OCI-LY3 (cell line): ENCODE results near the gene FBXW7.
A peak's percentile ranks its signal among the peaks of the same experiment; 100 is the strongest.

Source experiments
- H2AFZ ChIP-seq: fragments of 200-600, 300-600 bp; shearing (Covaris generic); 2 replicates; pipeline ENCODE4 v1.6.0; 2014; ENCODE audit warnings: antibody characterized with exemption, low read depth, low read length
- H3K27ac ChIP-seq: fragments of 200-600, 300-600 bp; sonication (generic); 2 replicates; pipeline ENCODE4 v1.5.1; 2014; ENCODE audit warnings: mild to moderate bottlenecking, low read length, moderate library complexity, mixed read lengths
- H3K27me3 ChIP-seq: fragments of 200-600, 300-600 bp; sonication (generic); 2 replicates; pipeline ENCODE4 v1.6.1; 2014; ENCODE audit warnings: low read depth, low read length, mixed read lengths
- H3K36me3 ChIP-seq: fragments of 200-600, 300-600 bp; sonication (generic); replicated peaks from 2 replicates; pipeline ENCODE3; 2014; ENCODE audit warnings: low read depth, low read length, mixed read lengths
- H3K4me1 ChIP-seq: fragments of 300-600, 200-600 bp; sonication (generic); 2 replicates; pipeline ENCODE4 v1.6.1; 2014; ENCODE audit warnings: low read length, mixed read lengths
- H3K4me2 ChIP-seq: fragments of 200-600, 300-600 bp; sonication (generic); 2 replicates; pipeline ENCODE4 v1.6.1; 2014; ENCODE audit warnings: low read length, mixed read lengths
- H3K4me3 ChIP-seq: fragments of 300-600, 200-600 bp; sonication (generic); 2 replicates; pipeline ENCODE4 v1.5.1; 2014; ENCODE audit warnings: antibody characterized with exemption, mild to moderate bottlenecking, low read length, moderate library complexity
- H3K79me2 ChIP-seq: fragments of 300-600, 200-600 bp; shearing (Covaris generic); 2 replicates; pipeline ENCODE4 v1.6.1; 2014; ENCODE audit warnings: mild to moderate bottlenecking, low read length, mixed read lengths
- H3K9ac ChIP-seq: fragments of 300-600, 200-600 bp; shearing (Covaris generic); 2 replicates; pipeline ENCODE4 v1.6.0; 2014; ENCODE audit warnings: mild to moderate bottlenecking, low read length, moderate library complexity
- H3K9me3 ChIP-seq: fragments of 200-600, 300-600 bp; shearing (Covaris generic); 2 replicates; pipeline ENCODE4 v1.6.1; 2014; ENCODE audit warnings: low read length, mixed read lengths; ENCODE audit not compliant: insufficient read depth
- H4K20me1 ChIP-seq: fragments of 200-600, 300-600 bp; sonication (generic); 2 replicates; pipeline ENCODE4 v1.6.1; 2016; ENCODE audit warnings: low read length, mixed read lengths; ENCODE audit not compliant: insufficient read depth
- CTCF ChIP-seq: fragments of 200-600, 300-600 bp; sonication (generic); IDR thresholded peaks from 2 replicates; pipeline ENCODE4 v1.5.1; 2014; ENCODE audit warnings: antibody characterized with exemption, low read length, low read depth
- EZH2phosphoT487 ChIP-seq: fragments of 200-600 bp; shearing (Covaris generic); IDR thresholded peaks from 2 replicates; pipeline ENCODE4 v1.6.1; 2018; ENCODE audit warnings: antibody characterized with exemption, mixed run types, low read depth

FBXW7 gene

GRCh38 chr4:152575533-152575932, 39.6 kb upstream of the FBXW7 start:
- H3K4me1 ChIP-seq, result peaks cover 35% of the 10 kb centered on the region
- H3K36me3 ChIP-seq, result no peaks in the 10 kb centered on the region
- H3K79me2 ChIP-seq, result no peaks in the 10 kb centered on the region
- H2AFZ ChIP-seq, result no peak overlapping the region
- no peak overlapping the region for H3K27ac ChIP-seq
- no peak overlapping the region for H3K4me2 ChIP-seq
- H4K20me1 ChIP-seq, result no peaks in the 10 kb centered on the region
- 0 out of 2 replicates have a peak, but pooled peaks cover 5% of the 10 kb centered on the region for H3K27me3 ChIP-seq
- no peak overlapping the region for H3K4me3 ChIP-seq
- no peak overlapping the region for H3K9ac ChIP-seq
- H3K9me3 ChIP-seq, result no peaks in the 10 kb centered on the region
- TF ChIP-seq CTCF (no peak), EZH2phosphoT487 (no peak)

GRCh38 chr4:152573861-152574260, 38.0 kb upstream of the FBXW7 start:
- no peaks in the 10 kb centered on the region for H3K36me3 ChIP-seq
- H4K20me1 ChIP-seq, result no peaks in the 10 kb centered on the region
- H3K9ac ChIP-seq, result no peak overlapping the region
- H3K4me3 ChIP-seq, result no peak overlapping the region
- TF ChIP-seq EZH2phosphoT487 (no peak), CTCF (no peak)
- H2AFZ ChIP-seq, result no peak overlapping the region
- H3K4me1 ChIP-seq, result peaks cover 35% of the 10 kb centered on the region
- H3K27ac ChIP-seq, result no peak overlapping the region
- H3K4me2 ChIP-seq, result no peak overlapping the region
- H3K27me3 ChIP-seq, result 0 out of 2 replicates have a peak, but pooled peaks cover 5% of the 10 kb centered on the region
- no peaks in the 10 kb centered on the region for H3K9me3 ChIP-seq
- no peaks in the 10 kb centered on the region for H3K79me2 ChIP-seq

DNA sequence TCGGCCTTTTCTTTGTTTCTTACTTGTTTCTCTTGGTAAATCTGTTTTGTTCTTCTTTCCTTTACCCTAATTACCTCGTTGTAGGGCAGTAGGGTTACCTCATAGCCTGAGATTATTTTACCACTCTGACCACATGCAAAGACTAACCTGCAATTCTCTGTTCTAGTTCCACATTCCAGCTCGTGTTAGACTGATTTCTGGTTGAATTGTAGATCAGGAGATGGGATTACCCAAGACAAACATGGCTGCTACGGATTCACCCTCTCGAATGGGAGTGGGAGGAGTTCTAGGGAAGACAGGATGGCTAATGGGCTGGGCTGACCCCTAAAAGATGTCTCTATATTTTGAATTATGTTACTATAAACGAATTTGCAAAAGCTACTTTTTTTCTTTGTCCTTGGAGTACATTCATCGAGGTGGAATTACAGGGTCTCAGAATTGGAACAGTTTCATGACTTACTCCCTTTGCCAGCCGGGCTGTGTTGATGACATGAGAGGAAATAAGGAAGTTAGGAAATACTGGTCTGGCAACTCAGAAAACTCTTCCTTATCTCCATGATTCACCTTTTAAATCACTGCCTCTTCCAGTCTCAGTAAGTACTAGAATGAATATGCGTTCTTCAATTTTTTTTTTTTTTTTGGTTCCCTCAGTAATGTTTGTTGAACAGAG, 36.7 kb upstream of the FBXW7 start:
- Histone ChIP-seq H2AFZ (peak overlapping the region; percentile 49), H3K36me3 (no peaks in the 10 kb centered on the region), H3K27me3 (no peaks in the 10 kb centered on the region), H3K4me1 (peaks cover 26% of the 10 kb centered on the region), H3K4me3 (peak overlapping the region; percentile 36), H4K20me1 (no peaks in the 10 kb centered on the region), H3K9me3 (no peaks in the 10 kb centered on the region), H3K27ac (no peak overlapping the region), H3K4me2 (peak overlapping the region; percentile 64), H3K79me2 (no peaks in the 10 kb centered on the region), H3K9ac (no peak overlapping the region)
- no peak for TF ChIP-seq CTCF
- no peak for TF ChIP-seq EZH2phosphoT487

GRCh38 chr4:152571770-152572169, 35.9 kb upstream of the FBXW7 start:
- TF ChIP-seq CTCF (no peak), EZH2phosphoT487 (no peak)
- H3K4me2 ChIP-seq, result no peak overlapping the region

More at GRCh38 chr4:152571770-152572169, 35.9 kb upstream of the FBXW7 start:
- Histone ChIP-seq H3K36me3 (no peaks in the 10 kb centered on the region), H2AFZ (no peak overlapping the region), H3K27ac (no peak overlapping the region), H3K4me3 (no peak overlapping the region), H3K9me3 (no peaks in the 10 kb centered on the region), H3K4me1 (peaks cover 24% of the 10 kb centered on the region), H3K79me2 (no peaks in the 10 kb centered on the region), H3K9ac (no peak overlapping the region), H4K20me1 (no peaks in the 10 kb centered on the region), H3K27me3 (no peaks in the 10 kb centered on the region)
